Hepatocyte (in vitro differentiated cells): Measurements from ENCODE around the gene IL16. TPM values are rescaled to one million over a fixed set of nuclear protein-coding genes. Genes with fewer than 3 reads are reported as not detected.

Source experiments
- DNase-seq: peaks from one replicate; pipeline ENCODE4 v3.0.0-alpha.2; 2016; ENCODE audit warnings: low spot score
- H2AFZ ChIP-seq: fragments of 200-600 bp; sonication (generic); 2 replicates; pipeline ENCODE4 v1.6.0; 2016; ENCODE audit warnings: antibody characterized with exemption, mild to moderate bottlenecking
- H3K27ac ChIP-seq: fragments of 200-600 bp; sonication (generic); 2 replicates; pipeline ENCODE4 v1.5.1; 2016; ENCODE audit warnings: mild to moderate bottlenecking
- H3K27me3 ChIP-seq: fragments of 200-600 bp; sonication (generic); 2 replicates; pipeline ENCODE4 v1.6.1; 2016
- H3K36me3 ChIP-seq: fragments of 200-600 bp; sonication (generic); replicated peaks from 2 replicates; pipeline ENCODE4 v1.5.1; 2016; ENCODE audit warnings: low read depth; ENCODE audit not compliant: insufficient read depth
- H3K4me1 ChIP-seq: fragments of 200-600 bp; sonication (generic); 2 replicates; pipeline ENCODE4 v1.5.1; 2016; ENCODE audit warnings: mild to moderate bottlenecking, moderate library complexity; ENCODE audit not compliant: insufficient read depth
- H3K4me2 ChIP-seq: fragments of 200-600 bp; sonication (generic); 2 replicates; pipeline ENCODE4 v1.6.0; 2016
- H3K4me3 ChIP-seq: fragments of 200-600 bp; sonication (generic); 2 replicates; pipeline ENCODE4 v1.5.1; 2016; ENCODE audit warnings: mild to moderate bottlenecking
- H3K79me2 ChIP-seq: fragments of 200-600 bp; sonication (generic); 2 replicates; pipeline ENCODE4 v1.6.0; 2017; ENCODE audit warnings: mild to moderate bottlenecking
- H3K9me2 ChIP-seq: fragments of 200-600 bp; sonication (generic); replicated peaks from 2 replicates; pipeline ENCODE4 v1.6.0; 2017; ENCODE audit warnings: mild to moderate bottlenecking; ENCODE audit not compliant: insufficient read depth
- H3K9me3 ChIP-seq: fragments of 200-600 bp; sonication (generic); 2 replicates; pipeline ENCODE4 v1.5.1; 2016; ENCODE audit warnings: low read depth, mild to moderate bottlenecking
- H4K20me1 ChIP-seq: fragments of 200-600 bp; sonication (generic); 2 replicates; pipeline ENCODE4 v1.6.0; 2016; ENCODE audit warnings: mild to moderate bottlenecking; ENCODE audit not compliant: insufficient read depth, poor library complexity, severe bottlenecking
- CTCF ChIP-seq: fragments of 200-600 bp; sonication (generic); IDR thresholded peaks from 2 replicates; pipeline ENCODE4 v1.5.1; 2016; ENCODE audit warnings: antibody characterized with exemption, mild to moderate bottlenecking; ENCODE audit not compliant: poor library complexity
- EZH2 ChIP-seq: fragments of 200-600 bp; sonication (generic); IDR thresholded peaks from 2 replicates; pipeline ENCODE4 v1.6.1; 2016; ENCODE audit warnings: antibody characterized with exemption, mild to moderate bottlenecking, borderline replicate concordance
- EZH2phosphoT487 ChIP-seq: fragments of 200-600 bp; sonication (generic); IDR thresholded peaks from one replicate; pipeline ENCODE4 v1.6.1; 2018; ENCODE audit warnings: antibody characterized with exemption, mild to moderate bottlenecking, low read depth, moderate library complexity; ENCODE audit not compliant: unreplicated experiment, severe bottlenecking
- WGBS: methylation state at CpG from one replicate; pipeline ENCODE4 v1.1.6; 2016; ENCODE audit warnings: low lambda C conversion rate; ENCODE audit errors: missing lambda C conversion rate; 5-methylcytosine and 5-hydroxymethylcytosine counted together
- polyA plus RNA-seq: library from polyadenylated mRNA; unstranded; fragments of >200 nt; fragmentation: Nextera tagmentation; extraction: Ambion mirVana; gene quantifications from 2 replicates; pipeline ENCODE4 v1.2.1, GENCODE V29; 2016
- total RNA-seq: library from RNA; depleted of rRNA; stranded (reverse); fragments of >200 nt; gene quantifications from 2 replicates; pipeline ENCODE4 v1.2.3, GENCODE V29; 2014

IL16 gene
- total and polyA plus RNA-seq, 2 experiments from 2014 or later = 1.1 to 2.4 TPM

DNA sequence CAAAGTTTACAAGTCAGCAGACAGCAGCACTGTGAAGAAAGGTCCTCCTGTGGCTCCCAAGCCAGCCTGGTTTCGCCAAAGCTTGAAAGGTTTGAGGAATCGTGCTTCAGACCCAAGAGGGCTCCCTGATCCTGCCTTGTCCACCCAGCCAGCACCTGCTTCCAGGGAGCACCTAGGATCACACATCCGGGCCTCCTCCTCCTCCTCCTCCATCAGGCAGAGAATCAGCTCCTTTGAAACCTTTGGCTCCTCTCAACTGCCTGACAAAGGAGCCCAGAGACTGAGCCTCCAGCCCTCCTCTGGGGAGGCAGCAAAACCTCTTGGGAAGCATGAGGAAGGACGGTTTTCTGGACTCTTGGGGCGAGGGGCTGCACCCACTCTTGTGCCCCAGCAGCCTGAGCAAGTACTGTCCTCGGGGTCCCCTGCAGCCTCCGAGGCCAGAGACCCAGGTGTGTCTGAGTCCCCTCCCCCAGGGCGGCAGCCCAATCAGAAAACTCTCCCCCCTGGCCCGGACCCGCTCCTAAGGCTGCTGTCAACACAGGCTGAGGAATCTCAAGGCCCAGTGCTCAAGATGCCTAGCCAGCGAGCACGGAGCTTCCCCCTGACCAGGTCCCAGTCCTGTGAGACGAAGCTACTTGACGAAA lies 103.1 kb downstream of the IL16 start:
- TF ChIP-seq EZH2phosphoT487 (no peak), EZH2 (no peak), CTCF (no peak)
- no peaks in the 10 kb centered on the region for H3K9me3 ChIP-seq
- no peak overlapping the region for H3K27ac ChIP-seq
- H3K79me2 ChIP-seq = no peaks in the 10 kb centered on the region
- H3K4me2 ChIP-seq = no peak overlapping the region
- H3K27me3 ChIP-seq = no peaks in the 10 kb centered on the region
- H3K4me3 ChIP-seq = no peak overlapping the region
- no peaks in the 10 kb centered on the region for H3K36me3 ChIP-seq
- no peak overlapping the region for H2AFZ ChIP-seq
- no peaks in the 10 kb centered on the region for H4K20me1 ChIP-seq
- H3K9me2 ChIP-seq = no peaks in the 10 kb centered on the region
- no peak for DNase-seq
- 90% methylated on average over 14 of the region's 14 CpGs for WGBS
- H3K4me1 ChIP-seq = no peaks in the 10 kb centered on the region

DNA sequence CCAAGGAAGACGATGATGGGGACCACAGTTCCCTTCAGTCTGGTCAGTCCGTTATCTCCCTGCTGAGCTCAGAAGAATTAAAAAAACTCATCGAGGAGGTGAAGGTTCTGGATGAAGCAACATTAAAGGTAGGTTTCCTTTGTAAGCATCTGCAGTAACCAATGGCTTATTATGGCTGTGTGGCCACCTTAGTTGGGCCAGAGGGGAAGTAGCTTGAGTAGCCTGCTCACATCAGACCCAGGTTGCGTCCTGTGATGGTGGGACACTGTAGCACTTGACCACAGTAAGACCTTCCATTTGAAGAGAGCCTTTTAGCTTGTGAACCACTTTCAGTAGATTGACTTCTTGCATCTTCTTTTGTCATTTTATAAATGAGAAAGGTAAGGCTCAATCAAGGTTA lies 104.7 kb downstream of the IL16 start:
- Histone ChIP-seq H3K9me2 (no peaks in the 10 kb centered on the region), H3K79me2 (no peaks in the 10 kb centered on the region), H3K36me3 (no peaks in the 10 kb centered on the region), H3K27ac (no peak overlapping the region), H3K4me3 (no peak overlapping the region), H2AFZ (no peak overlapping the region), H3K4me2 (no peak overlapping the region), H3K9me3 (no peaks in the 10 kb centered on the region), H3K4me1 (no peaks in the 10 kb centered on the region), H4K20me1 (no peaks in the 10 kb centered on the region), H3K27me3 (no peaks in the 10 kb centered on the region)
- no peak for TF ChIP-seq EZH2phosphoT487
- no peak for TF ChIP-seq EZH2
- no peak for DNase-seq
- 94% methylated on average over 4 of the region's 4 CpGs for WGBS

DNA sequence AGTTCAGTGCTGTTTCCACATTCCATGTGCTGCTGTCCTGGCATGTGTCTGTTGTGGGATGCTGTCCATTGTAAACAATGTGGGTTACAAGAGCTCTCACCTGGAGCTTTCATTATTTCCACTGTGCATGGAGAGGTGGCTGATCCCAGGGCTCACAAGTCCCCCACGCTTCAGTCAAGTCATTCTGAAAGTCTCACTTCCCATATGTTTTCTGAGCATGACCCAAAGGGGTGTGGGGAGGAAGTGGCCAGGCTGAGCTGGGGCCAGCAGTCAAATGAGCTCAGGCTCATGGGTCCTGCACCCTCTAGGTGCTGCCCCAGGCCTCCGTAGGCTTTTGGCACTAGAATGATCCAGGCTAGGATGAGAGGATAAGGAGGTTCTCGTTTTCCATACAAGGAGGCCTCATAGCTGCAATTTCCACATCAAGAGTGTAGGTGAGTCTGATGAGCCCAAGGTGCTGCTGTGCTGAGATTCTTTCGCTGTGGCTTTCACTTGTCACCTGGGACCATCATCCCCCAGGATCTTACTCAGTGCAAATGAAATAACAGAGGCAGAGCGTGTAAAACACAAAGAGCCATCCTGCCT lies 105.2 kb downstream of the IL16 start:
- Histone ChIP-seq H2AFZ (no peak overlapping the region), H3K4me1 (no peaks in the 10 kb centered on the region), H3K9me3 (no peaks in the 10 kb centered on the region), H3K36me3 (no peaks in the 10 kb centered on the region), H3K27me3 (no peaks in the 10 kb centered on the region), H3K79me2 (no peaks in the 10 kb centered on the region), H3K4me3 (no peak overlapping the region), H3K9me2 (no peaks in the 10 kb centered on the region), H3K4me2 (no peak overlapping the region), H4K20me1 (no peaks in the 10 kb centered on the region), H3K27ac (no peak overlapping the region)
- DNase-seq = no peak
- TF ChIP-seq EZH2 (no peak), EZH2phosphoT487 (no peak), CTCF (no peak)
- 88% methylated on average over 5 of the region's 5 CpGs for WGBS

DNA sequence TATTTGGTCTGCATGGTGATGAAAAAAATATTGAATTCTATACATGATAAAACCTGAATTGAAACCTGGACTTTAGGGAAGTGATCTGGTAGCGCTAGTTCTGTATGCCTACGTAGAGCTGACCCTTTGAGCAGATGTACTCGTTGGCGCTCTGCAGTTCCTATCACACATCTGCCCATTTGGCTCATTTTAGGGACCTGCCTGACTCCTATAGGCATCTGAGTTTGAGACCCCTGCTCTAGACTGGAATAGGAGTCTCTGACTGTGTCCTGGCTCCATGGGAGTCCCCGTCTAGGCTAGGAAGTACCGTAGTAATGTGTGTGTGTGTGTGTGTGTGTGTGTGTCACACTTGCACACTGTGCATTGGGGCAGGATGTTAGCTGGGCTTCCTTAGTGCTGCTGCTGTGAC lies 106.0 kb downstream of the IL16 start:
- Histone ChIP-seq H3K9me2 (no peaks in the 10 kb centered on the region), H3K27me3 (no peaks in the 10 kb centered on the region), H3K4me2 (no peak overlapping the region), H3K4me1 (no peaks in the 10 kb centered on the region), H3K27ac (no peak overlapping the region), H3K36me3 (no peaks in the 10 kb centered on the region), H3K4me3 (no peak overlapping the region), H4K20me1 (no peaks in the 10 kb centered on the region), H3K79me2 (no peaks in the 10 kb centered on the region), H3K9me3 (no peaks in the 10 kb centered on the region), H2AFZ (no peak overlapping the region)
- no peak for DNase-seq
- 91% methylated on average over 6 of the region's 6 CpGs for WGBS
- TF ChIP-seq EZH2 (no peak), CTCF (no peak), EZH2phosphoT487 (no peak)
